Mesothelial cell of epicardium (in vitro differentiated cells): ENCODE data around the gene SP140L. TPM values are rescaled to one million over a fixed set of nuclear protein-coding genes. Genes with fewer than 3 reads are reported as not detected.
"Not testable (repeated sequence)": the region's sequence is repeated elsewhere in the genome, so short reads cannot be mapped to it uniquely, and the experiment has no call there.

Source experiments
- DNase-seq, 2 experiments: peaks; one replicate each; pipeline ENCODE4 v3.0.0; 2021; ENCODE audit warnings: low spot score in 2 of 2; ENCODE audit not compliant: unreplicated experiment in 2 of 2
- H3K27ac Mint-ChIP-seq: 2 replicates; pipeline ENCODE4 v1.8.0; 2021; ENCODE audit warnings: mixed read lengths
- H3K27me3 Mint-ChIP-seq: 2 replicates; pipeline ENCODE4 v1.8.0; 2021; ENCODE audit warnings: low read depth, mixed read lengths
- H3K36me3 Mint-ChIP-seq: 2 replicates; pipeline ENCODE4 v1.8.0; 2021; ENCODE audit warnings: mixed read lengths
- H3K4me1 Mint-ChIP-seq: 2 replicates; pipeline ENCODE4 v1.8.0; 2021; ENCODE audit warnings: mixed read lengths
- H3K4me3 Mint-ChIP-seq: 2 replicates; pipeline ENCODE4 v1.8.0; 2021; ENCODE audit warnings: mild to moderate bottlenecking, moderate library complexity, mixed read lengths
- H3K9me3 Mint-ChIP-seq: 2 replicates; pipeline ENCODE4 v1.8.0; 2021; ENCODE audit warnings: mixed read lengths
- total RNA-seq: library from RNA; stranded (reverse); gene quantifications from 3 replicates; pipeline ENCODE4 v1.2.1, GENCODE V29; 2021
- TF ChIP-seq, protein P1 (sequence below): fragments of 200-600 bp; sonication (generic); IDR thresholded peaks from one replicate; pipeline ENCODE4 v1.5.0; 2021; ENCODE audit warnings: antibody characterized with exemption; ENCODE audit not compliant: unreplicated experiment

Gene SP140L
- total RNA-seq, 1 donor from 2014 or later, result 7.2 TPM

DNA sequence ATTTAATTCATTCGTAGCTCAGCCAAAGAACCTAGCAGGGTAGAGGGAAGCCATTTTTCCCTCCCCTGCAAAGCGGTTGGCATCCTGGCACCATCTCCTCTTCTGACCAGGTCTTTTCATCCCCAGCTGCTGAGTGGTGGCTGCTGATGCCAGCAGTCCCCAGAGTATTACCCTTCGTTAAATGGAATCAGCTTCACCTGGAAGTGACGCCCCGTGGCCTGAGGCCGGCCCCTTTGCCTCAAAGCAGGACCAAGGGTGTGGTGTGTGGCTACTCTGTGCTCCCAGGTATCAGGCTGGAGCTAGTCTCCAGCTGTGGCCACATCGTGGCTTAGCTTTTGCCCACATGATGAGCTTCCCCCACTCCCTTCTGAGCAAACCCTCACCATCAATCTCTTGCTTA, 76.8 kb downstream of the SP140L start:
- TF ChIP-seq, protein P1, sequence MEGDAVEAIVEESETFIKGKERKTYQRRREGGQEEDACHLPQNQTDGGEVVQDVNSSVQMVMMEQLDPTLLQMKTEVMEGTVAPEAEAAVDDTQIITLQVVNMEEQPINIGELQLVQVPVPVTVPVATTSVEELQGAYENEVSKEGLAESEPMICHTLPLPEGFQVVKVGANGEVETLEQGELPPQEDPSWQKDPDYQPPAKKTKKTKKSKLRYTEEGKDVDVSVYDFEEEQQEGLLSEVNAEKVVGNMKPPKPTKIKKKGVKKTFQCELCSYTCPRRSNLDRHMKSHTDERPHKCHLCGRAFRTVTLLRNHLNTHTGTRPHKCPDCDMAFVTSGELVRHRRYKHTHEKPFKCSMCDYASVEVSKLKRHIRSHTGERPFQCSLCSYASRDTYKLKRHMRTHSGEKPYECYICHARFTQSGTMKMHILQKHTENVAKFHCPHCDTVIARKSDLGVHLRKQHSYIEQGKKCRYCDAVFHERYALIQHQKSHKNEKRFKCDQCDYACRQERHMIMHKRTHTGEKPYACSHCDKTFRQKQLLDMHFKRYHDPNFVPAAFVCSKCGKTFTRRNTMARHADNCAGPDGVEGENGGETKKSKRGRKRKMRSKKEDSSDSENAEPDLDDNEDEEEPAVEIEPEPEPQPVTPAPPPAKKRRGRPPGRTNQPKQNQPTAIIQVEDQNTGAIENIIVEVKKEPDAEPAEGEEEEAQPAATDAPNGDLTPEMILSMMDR, result no peak
- Mint-ChIP-seq H3K27me3 (peaks cover 37% of the 10 kb centered on the region), H3K36me3 (no peaks in the 10 kb centered on the region), H3K9me3 (no peaks in the 10 kb centered on the region), H3K4me1 (no peaks in the 10 kb centered on the region), H3K4me3 (no peak overlapping the region), H3K27ac (no peak overlapping the region)
- DNase-seq, result no peak

GRCh38 chr2:230405824-230406223, 78.8 kb downstream of the SP140L start:
- Mint-ChIP-seq H3K27ac (no peak overlapping the region), H3K4me3 (no peak overlapping the region)
- TF ChIP-seq, protein P1, result no peak

DNA sequence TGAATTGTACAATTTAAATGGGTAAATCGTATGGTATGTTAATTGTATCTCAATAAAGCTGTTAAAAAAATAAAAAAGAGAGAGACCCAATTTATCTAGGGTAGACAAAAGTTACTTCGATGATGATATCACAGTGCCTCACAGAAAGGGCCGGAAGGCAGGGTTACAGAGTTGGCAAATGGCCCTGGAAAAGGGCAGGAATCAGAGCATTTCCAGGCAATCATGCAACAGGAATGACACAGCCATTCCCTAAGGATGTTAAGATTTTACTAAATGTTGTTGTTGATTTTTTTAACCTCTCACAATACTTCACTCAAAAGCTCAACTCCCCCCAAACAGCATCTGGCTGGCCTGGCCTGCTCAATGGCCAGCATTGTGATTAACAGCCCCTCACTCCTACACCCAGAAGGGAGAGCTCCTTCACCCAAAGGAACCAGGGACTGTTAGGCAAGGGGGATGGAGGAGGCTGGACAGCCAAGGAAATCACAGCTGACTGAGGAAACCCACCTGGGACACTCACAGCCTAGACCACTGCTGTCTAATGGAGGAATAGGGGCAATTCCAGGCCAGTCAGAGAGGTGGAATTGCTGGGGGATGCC, 81.3 kb downstream of the SP140L start:
- Mint-ChIP-seq H3K36me3 (no peaks in the 10 kb centered on the region), H3K4me3 (no peak overlapping the region), H3K27ac (no peak overlapping the region), H3K9me3 (no peaks in the 10 kb centered on the region), H3K4me1 (peaks cover 8% of the 10 kb centered on the region), H3K27me3 (peaks cover 75% of the 10 kb centered on the region)
- DNase-seq, result no peak
- TF ChIP-seq, protein P1, result no peak

More at GRCh38 chr2:230405824-230406223, 78.8 kb downstream of the SP140L start:
- no peaks in the 10 kb centered on the region for H3K9me3 Mint-ChIP-seq
- no peaks in the 10 kb centered on the region for H3K36me3 Mint-ChIP-seq
- H3K27me3 Mint-ChIP-seq, result peaks cover 55% of the 10 kb centered on the region
- H3K4me1 Mint-ChIP-seq, result no peaks in the 10 kb centered on the region
- no peak for DNase-seq

DNA sequence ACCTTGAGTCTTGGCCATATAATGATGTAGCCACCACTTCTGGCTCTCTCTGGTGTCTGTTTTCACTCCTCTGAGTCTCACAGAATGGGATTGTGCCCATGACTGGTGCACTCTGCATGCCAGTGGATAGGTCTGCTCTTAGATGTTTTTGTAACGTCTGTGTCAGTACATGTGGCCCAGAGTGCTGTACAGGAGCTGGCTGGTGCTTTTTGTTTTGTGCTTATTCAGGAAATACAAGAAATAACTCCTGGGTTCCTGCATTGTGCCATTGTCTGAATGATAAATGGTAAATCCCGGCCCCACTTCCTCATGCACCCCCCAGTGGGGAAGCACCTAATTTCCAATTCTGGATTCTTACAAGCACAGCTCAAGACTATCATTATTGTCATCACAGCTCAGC, 82.3 kb downstream of the SP140L start:
- H3K4me3 Mint-ChIP-seq, H3K27ac Mint-ChIP-seq, H3K9me3 Mint-ChIP-seq, DNase-seq, H3K36me3 Mint-ChIP-seq, H3K4me1 Mint-ChIP-seq: not testable (repeated sequence)
- H3K27me3 Mint-ChIP-seq, result peaks cover 72% of the 10 kb centered on the region

GRCh38 chr2:230410263-230410662, 83.3 kb downstream of the SP140L start:
- TF ChIP-seq, protein P1, result no peak
- no peaks in the 10 kb centered on the region for H3K36me3 Mint-ChIP-seq
- H3K4me3 Mint-ChIP-seq, result no peak overlapping the region
- DNase-seq, result no peak
- no peak overlapping the region for H3K27ac Mint-ChIP-seq
- H3K4me1 Mint-ChIP-seq, result peaks cover 8% of the 10 kb centered on the region
- H3K9me3 Mint-ChIP-seq, result no peaks in the 10 kb centered on the region
- peaks cover 66% of the 10 kb centered on the region for H3K27me3 Mint-ChIP-seq

- Mint-ChIP-seq H3K27me3 (peaks cover 62% of the 10 kb centered on the region), H3K4me3 (peak overlapping the region; percentile 90), H3K9me3 (no peaks in the 10 kb centered on the region), H3K4me1 (peaks cover 12% of the 10 kb centered on the region), H3K27ac (peak overlapping the region; percentile 83), H3K36me3 (no peaks in the 10 kb centered on the region)
- no peak for DNase-seq
- TF ChIP-seq, protein P1, result no peak
These were observed 84.0 kb downstream of the SP140L start for GRCh38 chr2:230410861-230411569.
